K562 (cell line): ENCODE measurements around the gene C1orf21. TPM values are rescaled to one million over a fixed set of nuclear protein-coding genes. Genes with fewer than 3 reads are reported as not detected.

Source experiments
- ATAC-seq: fragments of 200-7000 bp; cut with Tn5 transposase; 3 replicates; pipeline ENCODE4 v1.9.1; 2020; ENCODE audit warnings: moderate library complexity
- BruUV-seq: library from RNA; stranded (reverse); fragments of 400-500 nt; replicated peaks from 2 replicates; lab custom pipeline; 2021; lab: Mats Ljungman, UMichigan
- CTCF ChIA-PET: fragments of 300-600 bp; formaldehyde crosslinking; extraction: SDS; loops from one replicate; lab custom pipeline; 2021; ENCODE audit warnings: low intra/inter-chr PET ratio; lab: Yijun Ruan, JAX
- POLR2A ChIA-PET: fragments of 300-600, 350-650 bp; sonication (Branson Sonifier 250); formaldehyde crosslinking; extraction: SDS; loops from one replicate; lab custom pipeline; 2021; ENCODE audit warnings: antibody characterized with exemption, inconsistent platforms; lab: Yijun Ruan, JAX
- DNase-seq, 4 experiments: peaks; one replicate each; pipeline versions ENCODE4 v3.0.0 to v3.0.0-alpha.2; 2011 to 2018; ENCODE audit warnings: low spot score in 3 of 4, mixed read lengths in 3 of 4; ENCODE audit errors: extremely low read depth in 1 of 4
- FAIRE-seq: peaks from 2 replicates; lab custom pipeline; 2011; peaks lifted over from hg19 to GRCh38; lab: Jason Lieb, UNC
- H2AFZ ChIP-seq: 2 replicates; pipeline ENCODE4 v1.6.0; 2011; ENCODE audit warnings: low read depth, low read length, control low read depth, inconsistent platforms
- H3K27ac ChIP-seq: fragments of 200-600 bp; 3 replicates; pipeline ENCODE4 v1.8.0; 2011; ENCODE audit warnings: low read depth, mild to moderate bottlenecking, control low read depth, inconsistent platforms, low read length, moderate library complexity, mixed read lengths; ENCODE audit errors: extremely low read depth
- H3K27me3 ChIP-seq, 2 experiments: fragments of 300-600 bp in 1 of 2; 2 replicates in 1 of 2; 3 replicates in 1 of 2; pipeline versions ENCODE4 v1.6.0 to v1.8.0; 2011; ENCODE audit warnings: inconsistent platforms in 2 of 2, low read length in 2 of 2, mild to moderate bottlenecking in 1 of 2, mixed read lengths in 1 of 2, moderate library complexity in 1 of 2; ENCODE audit not compliant: control insufficient read depth in 2 of 2, insufficient read depth in 2 of 2
- H3K36me3 ChIP-seq: fragments of 300-600 bp; 3 replicates; pipeline ENCODE4 v1.8.0; 2011; ENCODE audit warnings: mild to moderate bottlenecking, low read length, inconsistent platforms; ENCODE audit not compliant: control insufficient read depth, insufficient read depth
- H3K4me1 ChIP-seq, 2 experiments: fragments of 200-600 bp in 1 of 2; replicated peaks in 1 of 2; 2 replicates in 1 of 2; 3 replicates in 1 of 2; pipeline versions ENCODE4 v1.5.1 to v1.8.0; 2011; ENCODE audit warnings: inconsistent platforms in 2 of 2, low read length in 2 of 2, mild to moderate bottlenecking in 1 of 2, mixed read lengths in 1 of 2, moderate library complexity in 1 of 2; ENCODE audit not compliant: control insufficient read depth in 2 of 2, insufficient read depth in 2 of 2
- H3K4me2 ChIP-seq: 2 replicates; pipeline ENCODE4 v1.6.1; 2011; ENCODE audit warnings: low read length, control low read depth, inconsistent platforms, mixed read lengths; ENCODE audit not compliant: insufficient read depth
- H3K4me3 ChIP-seq: fragments of 200-600 bp; sonication (generic), shearing (Covaris generic); 2 replicates; pipeline ENCODE4 v1.5.1; 2016; ENCODE audit warnings: control low read depth, inconsistent platforms
- H3K79me2 ChIP-seq: fragments of 200-600 bp; 3 replicates; pipeline ENCODE4 v1.8.0; 2011; ENCODE audit warnings: low read length, inconsistent platforms; ENCODE audit not compliant: control insufficient read depth, insufficient read depth
- H3K9ac ChIP-seq, 2 experiments: 2 replicates each; pipeline versions ENCODE4 v1.6.0 to v1.6.1; 2011; ENCODE audit warnings: low read depth in 2 of 2, low read length in 2 of 2, control low read depth in 1 of 2, inconsistent platforms in 1 of 2, mild to moderate bottlenecking in 1 of 2, mixed read lengths in 1 of 2; ENCODE audit not compliant: insufficient read depth in 1 of 2
- H3K9me1 ChIP-seq: one replicate; pipeline ENCODE4 v1.6.0; 2011; ENCODE audit warnings: inconsistent platforms, mild to moderate bottlenecking, low read length, moderate library complexity; ENCODE audit not compliant: control insufficient read depth, insufficient read depth
- H3K9me3 ChIP-seq: replicated peaks from 2 replicates; pipeline ENCODE4 v1.5.1; 2011; ENCODE audit warnings: low read depth, low read length, inconsistent platforms; ENCODE audit not compliant: control insufficient read depth, insufficient read depth
- H4K20me1 ChIP-seq: replicated peaks from 2 replicates; pipeline ENCODE4 v1.6.1; 2011; ENCODE audit warnings: low read length, inconsistent platforms, mixed read lengths; ENCODE audit not compliant: control insufficient read depth, insufficient read depth
- ARID2 ChIP-seq: fragments of 450-650 bp; IDR thresholded peaks from 2 replicates; pipeline ENCODE4 v1.6.1; 2017; ENCODE audit warnings: antibody characterized with exemption, mild to moderate bottlenecking
- CBX8 ChIP-seq: fragments of 200-600 bp; sonication (generic); IDR thresholded peaks from 2 replicates; pipeline ENCODE4 v1.6.1; 2012; ENCODE audit warnings: borderline replicate concordance, mixed run types, low read depth, mild to moderate bottlenecking, moderate library complexity, mixed read lengths, low read length, control low read depth, inconsistent platforms; ENCODE audit not compliant: poor library complexity, severe bottlenecking; ENCODE audit errors: extremely low read depth
- EHMT2 ChIP-seq: fragments of 450-650 bp; IDR thresholded peaks from 2 replicates; pipeline ENCODE4 v1.6.1; 2018; ENCODE audit warnings: antibody characterized with exemption
- MAZ ChIP-seq, 2 experiments: fragments of 450-650 bp in 1 of 2; sonication (generic) in 1 of 2; formaldehyde crosslinking; IDR thresholded peaks in 1 of 2; conservative IDR thresholded peaks in 1 of 2; 2 replicates each; pipeline versions ENCODE4 v1.4.0 to v1.5.0; 2020; ENCODE audit warnings: mild to moderate bottlenecking in 1 of 2, missing genetic modification reagents in 1 of 2
- POLR2H ChIP-seq: IDR thresholded peaks from 2 replicates; pipeline ENCODE4 v1.6.1; 2016; ENCODE audit warnings: missing genetic modification characterization, low read depth, mild to moderate bottlenecking, control low read depth, missing compliant biosample characterization, moderate library complexity
- SMAD2 ChIP-seq: fragments of 150-350 bp; IDR thresholded peaks from 2 replicates; pipeline ENCODE4 v1.6.1; 2014; ENCODE audit warnings: low read depth, mild to moderate bottlenecking, low read length
- U2AF2 ChIP-seq: fragments of 200-400 bp; formaldehyde crosslinking; optimal IDR thresholded peaks from 2 replicates; pipeline ENCODE3; 2017; ENCODE audit warnings: low read depth, mild to moderate bottlenecking, low read length
- ZNF121 ChIP-seq: sonication (generic); formaldehyde crosslinking; conservative IDR thresholded peaks from 2 replicates; pipeline ENCODE4 v1.8.0; 2022; ENCODE audit warnings: missing genetic modification reagents
- WGBS: fragments of 100-300 bp; shearing (Covaris generic); methylation state at CpG from one replicate; pipeline ENCODE4 v1.1.6; 2016; ENCODE audit warnings: low coverage, mixed read lengths; ENCODE audit not compliant: insufficient coverage; ENCODE audit errors: missing lambda C conversion rate; 5-methylcytosine and 5-hydroxymethylcytosine counted together
- in situ Hi-C: fragments of 300-500 bp; cut with MboI; formaldehyde crosslinking; loops from 4 replicates; pipeline ENCODE4 v1.15.0; 2018; ENCODE audit warnings: inconsistent platforms, mixed read lengths
- intact Hi-C: fragments of 100-400 bp; cut with micrococcal nuclease; formaldehyde crosslinking; loops from 2 replicates; pipeline ENCODE4 v1.14.2; 2022
- polyA plus RNA-seq, 8 experiments: library from polyadenylated mRNA; depleted of rRNA in 4 of 8; stranded (reverse) in 5 of 8; unstranded in 3 of 8; fragments of >200 nt; fragmentation: Nextera tagmentation in 2 of 8; fragmentation: Illumina TruSeq in 1 of 8; extraction: Ambion mirVana in 2 of 8; extraction: Trizol in 1 of 8; gene quantifications; 2 replicates each; pipeline versions ENCODE4 v1.2.1 to v1.2.3, GENCODE V29; 2011 to 2014; ENCODE audit warnings: inconsistent platforms in 1 of 8, missing spikeins in 1 of 8
- total RNA-seq, 7 experiments: library from RNA; depleted of rRNA in 6 of 7; stranded (reverse); fragments of >200 nt in 6 of 7; fragmentation: Illumina TruSeq in 2 of 7; extraction: Trizol in 2 of 7; gene quantifications; 2 replicates each; pipeline versions ENCODE4 v1.2.1 to v1.2.3, GENCODE V29; 2011 to 2021; ENCODE audit warnings: low replicate concordance in 1 of 7
- TF ChIP-seq, protein P1 (sequence below): sonication (generic); formaldehyde crosslinking; IDR thresholded peaks from 2 replicates; pipeline ENCODE4 v1.8.1; 2022; ENCODE audit warnings: missing genetic modification reagents
- TF ChIP-seq, protein P2 (sequence below), 3 experiments: IDR thresholded peaks in 2 of 3; conservative IDR thresholded peaks in 1 of 3; 2 replicates each; pipeline ENCODE4 v1.5.1; 2011 to 2012; ENCODE audit warnings: low read length in 3 of 3, mild to moderate bottlenecking in 3 of 3, control low read depth in 2 of 3, improper control_type of control experiment in 1 of 3, inconsistent platforms in 1 of 3, low read depth in 1 of 3, mixed read lengths in 1 of 3, moderate library complexity in 1 of 3; ENCODE audit not compliant: insufficient read depth in 2 of 3
- TF ChIP-seq, protein P3 (sequence below): sonication (generic); formaldehyde crosslinking; IDR thresholded peaks from 2 replicates; pipeline ENCODE4 v1.8.0; 2022; ENCODE audit warnings: mild to moderate bottlenecking, missing genetic modification reagents

Gene C1orf21
- total and polyA plus RNA-seq, 9 of the 15 experiments (the other 6 are each of a cell fraction or from before 2014, with no cell fraction given), result under 0.01 to 0.31 (median 0.07) TPM

DNA sequence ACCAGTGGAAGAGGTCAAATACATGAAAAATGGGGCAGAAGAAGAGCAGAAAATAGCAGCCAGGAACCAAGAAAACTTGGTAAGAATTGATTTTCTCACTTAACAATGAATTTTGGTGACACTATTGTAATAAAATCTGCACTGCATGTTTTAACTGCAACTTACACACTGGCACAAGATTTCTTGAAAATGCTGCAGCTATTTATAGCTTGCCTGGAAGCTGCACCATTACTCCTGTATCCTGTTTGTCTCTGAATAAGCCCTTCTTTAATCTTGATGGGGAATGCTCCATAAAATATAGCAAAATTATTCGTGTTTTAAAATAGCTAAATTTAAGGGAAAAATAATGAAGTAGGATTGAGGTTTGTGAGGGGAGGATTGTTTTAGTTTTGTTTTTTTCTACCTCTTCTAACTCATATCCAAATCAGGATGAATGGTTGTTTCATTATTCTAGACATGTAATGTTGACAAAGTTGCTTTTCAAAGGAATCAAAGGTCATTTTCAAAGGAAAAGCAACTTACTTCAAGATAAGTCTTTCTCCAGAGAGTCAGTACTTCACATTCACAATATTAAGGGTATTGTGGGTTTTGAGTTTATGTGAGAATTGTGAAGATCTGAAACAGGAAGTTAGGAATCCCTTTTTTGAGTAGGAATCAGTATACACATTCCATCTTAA lies 120.9 kb downstream of the C1orf21 start (continued):
- TF ChIP-seq POLR2H (tag) (no peak), MAZ (CRISPR knock-in tag; conservative IDR thresholded peaks at IDR 0.05 in 1 of 2, IDR thresholded peaks at IDR 0.05 in 1 of 2) (no peak), ARID2 (no peak), ZNF121 (CRISPR knock-in tag) (no peak)
- TF ChIP-seq, protein P1, sequence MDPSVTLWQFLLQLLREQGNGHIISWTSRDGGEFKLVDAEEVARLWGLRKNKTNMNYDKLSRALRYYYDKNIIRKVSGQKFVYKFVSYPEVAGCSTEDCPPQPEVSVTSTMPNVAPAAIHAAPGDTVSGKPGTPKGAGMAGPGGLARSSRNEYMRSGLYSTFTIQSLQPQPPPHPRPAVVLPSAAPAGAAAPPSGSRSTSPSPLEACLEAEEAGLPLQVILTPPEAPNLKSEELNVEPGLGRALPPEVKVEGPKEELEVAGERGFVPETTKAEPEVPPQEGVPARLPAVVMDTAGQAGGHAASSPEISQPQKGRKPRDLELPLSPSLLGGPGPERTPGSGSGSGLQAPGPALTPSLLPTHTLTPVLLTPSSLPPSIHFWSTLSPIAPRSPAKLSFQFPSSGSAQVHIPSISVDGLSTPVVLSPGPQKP, result no peak
- TF ChIP-seq, protein P2, sequence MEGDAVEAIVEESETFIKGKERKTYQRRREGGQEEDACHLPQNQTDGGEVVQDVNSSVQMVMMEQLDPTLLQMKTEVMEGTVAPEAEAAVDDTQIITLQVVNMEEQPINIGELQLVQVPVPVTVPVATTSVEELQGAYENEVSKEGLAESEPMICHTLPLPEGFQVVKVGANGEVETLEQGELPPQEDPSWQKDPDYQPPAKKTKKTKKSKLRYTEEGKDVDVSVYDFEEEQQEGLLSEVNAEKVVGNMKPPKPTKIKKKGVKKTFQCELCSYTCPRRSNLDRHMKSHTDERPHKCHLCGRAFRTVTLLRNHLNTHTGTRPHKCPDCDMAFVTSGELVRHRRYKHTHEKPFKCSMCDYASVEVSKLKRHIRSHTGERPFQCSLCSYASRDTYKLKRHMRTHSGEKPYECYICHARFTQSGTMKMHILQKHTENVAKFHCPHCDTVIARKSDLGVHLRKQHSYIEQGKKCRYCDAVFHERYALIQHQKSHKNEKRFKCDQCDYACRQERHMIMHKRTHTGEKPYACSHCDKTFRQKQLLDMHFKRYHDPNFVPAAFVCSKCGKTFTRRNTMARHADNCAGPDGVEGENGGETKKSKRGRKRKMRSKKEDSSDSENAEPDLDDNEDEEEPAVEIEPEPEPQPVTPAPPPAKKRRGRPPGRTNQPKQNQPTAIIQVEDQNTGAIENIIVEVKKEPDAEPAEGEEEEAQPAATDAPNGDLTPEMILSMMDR (IDR thresholded peaks at IDR 0.05 in 2 of 3, conservative IDR thresholded peaks at IDR 0.05 in 1 of 3; ENCODE audit: insufficient read depth in 2 of 3, low read depth in 1 of 3, low read length in 3 of 3), result no peak

DNA sequence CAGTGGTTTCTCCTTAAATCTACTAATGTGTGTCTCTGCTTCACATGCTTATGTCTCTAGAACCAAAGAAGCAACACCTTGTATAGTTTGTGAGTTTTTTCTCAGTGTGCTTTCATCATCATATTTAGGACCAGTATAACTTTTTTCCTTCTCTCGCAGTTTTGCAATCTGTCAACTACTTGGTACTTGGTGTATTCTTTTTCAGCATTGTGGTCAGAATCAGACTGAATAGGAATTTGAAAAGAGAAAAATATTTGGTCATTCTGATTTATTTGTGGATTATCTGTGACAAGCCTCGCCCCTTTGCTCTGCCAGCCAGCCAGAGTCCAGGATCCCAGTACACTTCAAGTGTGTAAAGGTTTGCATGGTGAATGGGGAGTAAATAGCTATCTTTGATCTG lies 122.3 kb downstream of the C1orf21 start:
- intact Hi-C loops (no loop called here), in situ Hi-C loops (no loop called here)
- ChIA-PET CTCF (no interaction called here), POLR2A (interaction anchor here (2.4 kb wide), 1 partner anchor 11 kb away, joined by 8 read pairs; no protein-coding TSS in a partner anchor)
- Histone ChIP-seq H3K36me3 (no peaks in the 10 kb centered on the region), H3K9ac (no peak overlapping the region), H3K4me2 (no peak overlapping the region), H2AFZ (no peak overlapping the region), H3K4me1 (no peaks in the 10 kb centered on the region), H3K27ac (no peak overlapping the region), H3K79me2 (no peaks in the 10 kb centered on the region), H3K9me3 (no peaks in the 10 kb centered on the region), H3K9me1 (no peaks in the 10 kb centered on the region), H3K27me3 (peaks cover 0 to 2% of the 10 kb centered on the region in 2 experiments; a peak in 1 of 5 replicates), H3K4me3 (no peak overlapping the region), H4K20me1 (no peaks in the 10 kb centered on the region)
- no peak for FAIRE-seq
- DNase-seq, result no peak
- TF ChIP-seq, protein P3, sequence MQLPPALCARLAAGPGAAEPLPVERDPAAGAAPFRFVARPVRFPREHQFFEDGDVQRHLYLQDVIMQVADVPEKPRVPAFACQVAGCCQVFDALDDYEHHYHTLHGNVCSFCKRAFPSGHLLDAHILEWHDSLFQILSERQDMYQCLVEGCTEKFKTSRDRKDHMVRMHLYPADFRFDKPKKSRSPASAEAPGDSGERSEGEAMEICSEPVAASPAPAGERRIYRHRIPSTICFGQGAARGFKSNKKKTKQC, result no peak
- no peak for TF ChIP-seq U2AF2
- TF ChIP-seq CBX8, result no peak
- TF ChIP-seq EHMT2, result no peak
- no peak for TF ChIP-seq SMAD2
- no TSS peak for BruUV-seq
- ATAC-seq, result no peak
- 0% methylated on average over 2 of the region's 2 CpGs for WGBS
